ENCODE measurements around the gene CRYM.
"Not testable (repeated sequence)": the region's sequence is repeated elsewhere in the genome, so short reads cannot be mapped to it uniquely, and the experiment has no call there.

The CRYM gene

DNA sequence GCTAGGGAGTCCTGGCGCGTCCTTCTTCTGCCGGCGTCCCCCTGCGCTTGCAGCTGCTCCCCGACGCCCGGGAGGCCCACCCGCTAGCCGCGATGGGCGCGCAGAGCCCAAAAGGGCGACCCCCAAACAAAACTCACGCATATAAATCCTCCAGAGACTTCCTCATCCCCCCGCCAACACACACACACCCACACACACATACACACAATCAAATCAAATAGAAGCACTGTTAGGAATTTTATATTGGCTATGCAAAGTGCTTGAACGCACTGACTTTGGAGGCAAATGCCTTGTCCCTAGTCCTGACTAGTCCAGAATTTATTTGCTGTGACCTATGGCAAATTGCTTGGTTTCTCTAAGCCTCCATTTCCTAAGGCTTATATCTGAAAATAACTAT lies 23.8 kb upstream of the CRYM start:
- Histone ChIP-seq H3K36me3 (ENCODE audit: control insufficient read depth, insufficient read depth, low read length) (no peaks in the 10 kb centered on the region), H3K4me3 (ENCODE audit: low read depth, low read length) (peak overlapping the region; percentile 79), H3K4me1 (ENCODE audit: control insufficient read depth, insufficient read depth, low read length) (peaks cover 11% of the 10 kb centered on the region), H3K9ac (ENCODE audit: low read depth, low read length) (no peak overlapping the region), H3K27me3 (ENCODE audit: control insufficient read depth, insufficient read depth, low read length) (peaks cover 37% of the 10 kb centered on the region), H3K9me3 (ENCODE audit: control insufficient read depth, insufficient read depth, low read length) (no peaks in the 10 kb centered on the region)

DNA sequence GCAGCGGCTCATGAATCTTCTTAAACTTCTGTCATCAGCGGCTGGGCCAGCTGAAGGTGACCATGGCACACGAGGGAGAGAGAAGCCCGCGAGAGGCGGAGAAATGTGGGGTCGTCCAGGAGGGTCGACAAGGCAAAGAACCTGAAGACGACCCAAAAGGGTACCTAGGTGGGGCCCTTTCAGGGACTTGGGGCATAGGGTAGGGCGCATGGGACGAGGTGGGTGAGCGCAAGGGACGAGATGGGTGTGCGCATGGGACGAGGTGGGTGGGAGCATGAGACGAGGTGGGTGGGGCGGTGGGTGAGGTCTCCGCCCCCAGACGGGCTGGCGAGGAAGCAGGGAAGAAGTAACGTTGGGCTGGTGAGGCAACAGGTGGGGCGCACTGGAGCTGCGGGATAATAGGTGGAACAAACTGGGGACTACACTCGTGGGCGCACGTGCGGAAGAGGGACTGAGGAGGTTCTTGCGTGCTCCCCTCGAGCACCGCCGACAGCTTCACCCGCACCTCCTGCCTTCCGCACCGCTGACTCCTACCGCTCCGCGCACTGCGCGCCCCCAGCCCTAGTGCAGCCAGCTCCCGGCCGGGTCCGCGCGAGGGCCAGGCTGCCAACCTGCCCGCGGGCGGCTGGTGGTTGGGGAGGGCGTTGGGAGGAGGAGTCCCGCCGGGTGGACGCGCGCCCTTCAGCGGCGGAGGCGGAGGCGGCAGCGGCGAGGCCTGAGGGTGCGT lies 23.2 kb upstream of the CRYM start:
- Histone ChIP-seq H3K9ac (ENCODE audit: low read depth, low read length) (no peak overlapping the region), H3K4me1 (ENCODE audit: control insufficient read depth, insufficient read depth, low read length) (peaks cover 11% of the 10 kb centered on the region), H3K9me3 (ENCODE audit: control insufficient read depth, insufficient read depth, low read length) (no peaks in the 10 kb centered on the region), H3K27me3 (ENCODE audit: control insufficient read depth, insufficient read depth, low read length) (peaks cover 37% of the 10 kb centered on the region), H3K36me3 (ENCODE audit: control insufficient read depth, insufficient read depth, low read length) (no peaks in the 10 kb centered on the region), H3K4me3 (ENCODE audit: low read depth, low read length) (peak overlapping the region; percentile 79)

- no peaks in the 10 kb centered on the region for H3K9me3 ChIP-seq (ENCODE audit: control insufficient read depth, insufficient read depth, low read length)
- H3K4me3 ChIP-seq (ENCODE audit: low read depth, low read length): peak overlapping the region; percentile 79
- no peak overlapping the region for H3K9ac ChIP-seq (ENCODE audit: low read depth, low read length)
- peaks cover 11% of the 10 kb centered on the region for H3K4me1 ChIP-seq (ENCODE audit: control insufficient read depth, insufficient read depth, low read length)
- no peaks in the 10 kb centered on the region for H3K36me3 ChIP-seq (ENCODE audit: control insufficient read depth, insufficient read depth, low read length)
- H3K27me3 ChIP-seq (ENCODE audit: control insufficient read depth, insufficient read depth, low read length): peaks cover 35% of the 10 kb centered on the region
These were observed 22.4 kb upstream of the CRYM start for GRCh38 chr16:21300309-21301167.

DNA sequence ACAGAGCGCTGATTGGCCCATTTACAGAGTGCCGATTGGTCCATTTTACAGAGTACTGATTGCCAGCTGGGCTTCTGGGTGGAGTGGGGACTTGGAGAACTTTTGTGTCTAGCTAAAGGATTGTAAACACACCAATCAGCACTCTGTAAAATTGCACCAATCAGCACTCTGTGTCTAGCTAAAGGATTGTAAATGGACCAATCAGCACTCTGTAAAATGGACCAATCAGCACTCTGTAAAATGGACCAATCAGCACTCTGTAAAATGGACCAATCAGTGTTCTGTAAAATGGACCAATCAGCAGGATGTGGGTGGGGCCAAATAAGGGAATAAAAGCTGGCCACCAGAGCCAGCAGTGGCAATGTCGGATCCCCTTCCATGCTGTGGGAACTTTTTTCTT lies 11.7 kb upstream of the CRYM start:
- H3K4me3 ChIP-seq (ENCODE audit: low read depth, low read length); H3K36me3 ChIP-seq (ENCODE audit: control insufficient read depth, insufficient read depth, low read length); H3K27me3 ChIP-seq (ENCODE audit: control insufficient read depth, insufficient read depth, low read length); H3K9ac ChIP-seq (ENCODE audit: low read depth, low read length); H3K4me1 ChIP-seq (ENCODE audit: control insufficient read depth, insufficient read depth, low read length); H3K9me3 ChIP-seq (ENCODE audit: control insufficient read depth, insufficient read depth, low read length): not testable (repeated sequence)

DNA sequence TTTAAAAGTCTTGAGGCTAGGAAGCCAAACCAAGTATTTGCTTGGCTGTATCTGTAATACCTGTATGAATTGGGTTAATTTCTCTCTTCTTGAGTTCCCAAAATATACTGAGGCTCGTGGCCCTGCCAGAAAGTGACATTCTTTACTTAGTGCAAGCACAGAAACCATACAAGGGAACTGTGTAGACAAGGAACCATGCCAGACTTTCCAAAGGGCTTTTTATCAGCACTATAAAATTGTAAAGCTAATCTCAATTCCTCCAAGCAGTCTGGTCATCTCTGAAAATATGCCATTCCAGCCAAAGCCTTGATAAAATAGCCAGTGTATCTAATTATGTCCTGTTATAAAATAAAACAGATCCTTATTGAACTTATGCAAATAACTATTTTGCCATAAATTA lies 7.2 kb upstream of the CRYM start:
- Histone ChIP-seq H3K9me3 (ENCODE audit: control insufficient read depth, insufficient read depth, low read length) (no peaks in the 10 kb centered on the region), H3K27me3 (ENCODE audit: control insufficient read depth, insufficient read depth, low read length) (peaks cover 15% of the 10 kb centered on the region), H3K4me3 (ENCODE audit: low read depth, low read length) (no peak overlapping the region), H3K9ac (ENCODE audit: low read depth, low read length) (no peak overlapping the region), H3K4me1 (ENCODE audit: control insufficient read depth, insufficient read depth, low read length) (peaks cover 5% of the 10 kb centered on the region), H3K36me3 (ENCODE audit: control insufficient read depth, insufficient read depth, low read length) (no peaks in the 10 kb centered on the region)

DNA sequence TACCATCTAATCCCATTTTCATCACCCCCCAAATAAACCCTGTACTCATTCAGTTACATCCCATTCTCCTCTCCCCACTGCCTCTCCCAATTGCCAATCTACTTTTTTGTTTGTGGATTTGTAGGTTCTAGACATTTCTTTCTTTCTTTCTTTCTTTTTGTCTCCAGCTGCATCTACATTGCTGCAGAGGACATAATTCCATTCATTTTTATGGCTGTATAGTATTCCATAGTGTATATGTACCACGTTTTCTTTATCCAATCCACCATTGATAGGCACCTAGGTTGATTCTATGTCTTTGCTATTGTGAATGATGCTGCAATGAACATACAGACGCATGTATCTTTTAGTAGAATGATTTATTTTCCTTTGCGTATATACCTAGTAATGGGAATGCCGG lies 6.3 kb upstream of the CRYM start:
- peaks cover 20% of the 10 kb centered on the region for H3K27me3 ChIP-seq (ENCODE audit: control insufficient read depth, insufficient read depth, low read length)
- H3K9me3 ChIP-seq (ENCODE audit: control insufficient read depth, insufficient read depth, low read length): no peaks in the 10 kb centered on the region
- peaks cover 5% of the 10 kb centered on the region for H3K4me1 ChIP-seq (ENCODE audit: control insufficient read depth, insufficient read depth, low read length)
- no peak overlapping the region for H3K9ac ChIP-seq (ENCODE audit: low read depth, low read length)
- peak overlapping the region; percentile 47 for H3K4me3 ChIP-seq (ENCODE audit: low read depth, low read length)
- H3K36me3 ChIP-seq (ENCODE audit: control insufficient read depth, insufficient read depth, low read length): no peaks in the 10 kb centered on the region

DNA sequence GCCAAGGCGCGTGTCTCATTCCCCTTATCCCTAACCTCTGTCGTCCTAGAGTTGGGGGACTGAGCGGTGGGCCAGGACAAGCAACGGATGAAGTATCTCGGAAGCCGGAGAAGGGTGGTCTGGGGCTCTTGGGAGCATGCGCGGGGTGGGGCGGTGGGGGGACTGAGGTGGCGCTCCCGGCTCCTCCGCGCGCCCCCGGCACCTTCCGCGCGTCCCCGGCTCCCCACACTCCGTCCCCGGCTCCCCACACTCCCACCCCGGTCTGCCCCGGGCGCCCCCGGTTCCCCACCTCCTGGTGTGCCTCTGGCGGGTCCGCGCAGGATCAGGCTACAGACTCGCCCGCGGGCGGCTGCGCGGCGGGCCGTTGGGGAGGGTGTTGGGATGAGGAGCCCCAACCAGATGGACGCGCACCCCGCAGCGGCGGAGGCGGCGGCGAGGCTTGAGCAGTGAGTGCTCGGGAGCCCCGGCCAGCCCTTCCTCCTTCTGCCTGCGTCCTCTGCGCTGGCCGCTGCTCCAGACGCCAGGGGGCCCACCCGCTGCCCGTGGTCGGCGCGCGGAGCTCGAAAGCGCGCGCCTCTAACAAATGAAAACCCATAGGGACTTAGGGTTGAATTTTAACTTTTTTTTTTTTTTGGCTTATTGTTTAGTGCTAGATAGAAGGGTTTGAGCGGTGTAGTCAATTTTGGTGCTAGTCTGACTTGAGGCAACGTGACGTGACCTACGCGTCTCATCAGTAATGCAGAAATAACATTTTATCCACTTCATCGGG lies 5.6 kb upstream of the CRYM start:
- H3K36me3 ChIP-seq (ENCODE audit: control insufficient read depth, insufficient read depth, low read length): no peaks in the 10 kb centered on the region
- peaks cover 27% of the 10 kb centered on the region for H3K27me3 ChIP-seq (ENCODE audit: control insufficient read depth, insufficient read depth, low read length)
- H3K9ac ChIP-seq (ENCODE audit: low read depth, low read length): peak overlapping the region; percentile 54
- H3K4me3 ChIP-seq (ENCODE audit: low read depth, low read length): peak overlapping the region; percentile 47
- H3K9me3 ChIP-seq (ENCODE audit: control insufficient read depth, insufficient read depth, low read length): no peaks in the 10 kb centered on the region
- peaks cover 5% of the 10 kb centered on the region for H3K4me1 ChIP-seq (ENCODE audit: control insufficient read depth, insufficient read depth, low read length)

DNA sequence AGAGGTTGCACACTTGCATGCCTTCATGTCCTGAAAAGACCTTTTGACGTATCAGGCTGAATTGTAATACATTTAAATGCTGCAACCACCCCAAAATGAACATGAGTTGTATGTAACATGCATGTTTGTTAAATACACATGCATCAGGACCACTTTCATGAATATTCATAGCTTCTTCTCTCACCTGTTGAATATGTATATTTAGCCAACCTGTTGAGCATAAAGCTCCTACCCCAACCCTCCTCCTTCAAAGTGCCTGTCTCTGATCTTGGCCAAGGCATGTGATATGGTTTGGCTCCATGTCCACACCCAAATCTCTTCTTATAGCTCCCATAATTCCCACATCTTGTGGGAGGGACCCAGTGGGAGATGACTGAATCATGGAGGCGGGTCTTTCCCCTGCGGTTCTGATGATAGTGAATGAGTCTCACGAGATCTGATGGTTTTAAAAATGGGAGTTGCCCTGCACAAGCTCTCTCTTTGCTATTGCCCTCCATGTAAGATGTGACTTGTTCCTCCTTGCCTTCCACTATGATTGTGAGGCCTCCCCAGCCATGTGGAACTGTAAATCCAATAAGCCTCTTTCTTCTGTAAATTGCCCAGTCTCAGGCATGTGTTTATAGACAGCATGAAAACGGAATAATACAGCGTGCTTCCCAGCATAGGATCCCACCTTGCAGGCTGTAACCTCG lies 3.8 kb upstream of the CRYM start:
- Histone ChIP-seq H3K9me3 (ENCODE audit: control insufficient read depth, insufficient read depth, low read length) (no peaks in the 10 kb centered on the region), H3K9ac (ENCODE audit: low read depth, low read length) (no peak overlapping the region), H3K4me1 (ENCODE audit: control insufficient read depth, insufficient read depth, low read length) (peaks cover 5% of the 10 kb centered on the region), H3K4me3 (ENCODE audit: low read depth, low read length) (no peak overlapping the region), H3K27me3 (ENCODE audit: control insufficient read depth, insufficient read depth, low read length) (peaks cover 37% of the 10 kb centered on the region), H3K36me3 (ENCODE audit: control insufficient read depth, insufficient read depth, low read length) (no peaks in the 10 kb centered on the region)

GRCh38 chr16:21279501-21279900 lies 1.4 kb upstream of the CRYM start:
- Histone ChIP-seq H3K4me1 (ENCODE audit: control insufficient read depth, insufficient read depth, low read length) (peaks cover 5% of the 10 kb centered on the region), H3K9me3 (ENCODE audit: control insufficient read depth, insufficient read depth, low read length) (no peaks in the 10 kb centered on the region), H3K4me3 (ENCODE audit: low read depth, low read length) (no peak overlapping the region), H3K27me3 (ENCODE audit: control insufficient read depth, insufficient read depth, low read length) (peaks cover 31% of the 10 kb centered on the region), H3K36me3 (ENCODE audit: control insufficient read depth, insufficient read depth, low read length) (no peaks in the 10 kb centered on the region), H3K9ac (ENCODE audit: low read depth, low read length) (no peak overlapping the region)

- peaks cover 5% of the 10 kb centered on the region for H3K4me1 ChIP-seq (ENCODE audit: control insufficient read depth, insufficient read depth, low read length)
- H3K9ac ChIP-seq (ENCODE audit: low read depth, low read length): peak overlapping the region; percentile 16
These were observed 804 bp downstream of the CRYM start for GRCh38 chr16:21277045-21277926.

More at GRCh38 chr16:21277045-21277926, 804 bp downstream of the CRYM start:
- H3K36me3 ChIP-seq (ENCODE audit: control insufficient read depth, insufficient read depth, low read length): no peaks in the 10 kb centered on the region
- peaks cover 27% of the 10 kb centered on the region for H3K27me3 ChIP-seq (ENCODE audit: control insufficient read depth, insufficient read depth, low read length)
- peak overlapping the region; percentile 83 for H3K4me3 ChIP-seq (ENCODE audit: low read depth, low read length)
- no peaks in the 10 kb centered on the region for H3K9me3 ChIP-seq (ENCODE audit: control insufficient read depth, insufficient read depth, low read length)
